IMR-90 (cell line): ENCODE results near the gene SFTA2.

ENCODE experiments used
- MAFK ChIP-seq: IDR thresholded peaks from 2 replicates; pipeline ENCODE4 v1.6.1; 2012; ENCODE audit warnings: low read depth, low read length, improper control_type of control experiment
- TF ChIP-seq, protein P1 (sequence below): conservative IDR thresholded peaks from 2 replicates; pipeline ENCODE4 v1.5.1; 2012; ENCODE audit warnings: mild to moderate bottlenecking, low read depth, low read length, improper control_type of control experiment
- TF ChIP-seq, protein P2 (sequence below): fragments of 150-350 bp; IDR thresholded peaks from 2 replicates; pipeline ENCODE4 v1.6.1; 2016; ENCODE audit warnings: low read depth, mild to moderate bottlenecking, low read length, moderate library complexity, borderline replicate concordance
- TF ChIP-seq, protein P3 (sequence below): fragments of 150-350 bp; IDR thresholded peaks from 2 replicates; pipeline ENCODE4 v1.6.1; 2017; ENCODE audit warnings: mild to moderate bottlenecking, antibody characterized with exemption, low read length, low read depth

DNA sequence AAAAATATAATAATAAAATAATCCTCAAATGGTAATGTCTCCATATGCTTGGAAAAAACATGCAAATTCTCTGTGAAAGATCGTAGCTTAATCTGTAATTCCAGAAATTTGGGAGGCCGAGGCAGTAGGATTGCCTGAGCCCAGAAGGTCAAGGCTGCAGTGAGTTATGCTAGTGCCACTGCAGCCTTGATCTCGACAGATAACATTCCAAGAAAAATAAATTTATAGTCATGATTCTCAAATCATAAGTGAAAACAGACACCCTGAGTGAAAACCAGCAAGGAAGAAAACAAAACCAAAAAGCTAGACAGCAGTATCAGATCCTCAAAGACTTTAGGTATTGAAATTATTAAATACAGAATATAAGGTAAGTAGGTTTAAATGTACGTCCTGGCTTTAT is 47.7 kb upstream of the SFTA2 start:
- TF ChIP-seq, protein P1, sequence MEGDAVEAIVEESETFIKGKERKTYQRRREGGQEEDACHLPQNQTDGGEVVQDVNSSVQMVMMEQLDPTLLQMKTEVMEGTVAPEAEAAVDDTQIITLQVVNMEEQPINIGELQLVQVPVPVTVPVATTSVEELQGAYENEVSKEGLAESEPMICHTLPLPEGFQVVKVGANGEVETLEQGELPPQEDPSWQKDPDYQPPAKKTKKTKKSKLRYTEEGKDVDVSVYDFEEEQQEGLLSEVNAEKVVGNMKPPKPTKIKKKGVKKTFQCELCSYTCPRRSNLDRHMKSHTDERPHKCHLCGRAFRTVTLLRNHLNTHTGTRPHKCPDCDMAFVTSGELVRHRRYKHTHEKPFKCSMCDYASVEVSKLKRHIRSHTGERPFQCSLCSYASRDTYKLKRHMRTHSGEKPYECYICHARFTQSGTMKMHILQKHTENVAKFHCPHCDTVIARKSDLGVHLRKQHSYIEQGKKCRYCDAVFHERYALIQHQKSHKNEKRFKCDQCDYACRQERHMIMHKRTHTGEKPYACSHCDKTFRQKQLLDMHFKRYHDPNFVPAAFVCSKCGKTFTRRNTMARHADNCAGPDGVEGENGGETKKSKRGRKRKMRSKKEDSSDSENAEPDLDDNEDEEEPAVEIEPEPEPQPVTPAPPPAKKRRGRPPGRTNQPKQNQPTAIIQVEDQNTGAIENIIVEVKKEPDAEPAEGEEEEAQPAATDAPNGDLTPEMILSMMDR, result no peak
- TF ChIP-seq, protein P2, sequence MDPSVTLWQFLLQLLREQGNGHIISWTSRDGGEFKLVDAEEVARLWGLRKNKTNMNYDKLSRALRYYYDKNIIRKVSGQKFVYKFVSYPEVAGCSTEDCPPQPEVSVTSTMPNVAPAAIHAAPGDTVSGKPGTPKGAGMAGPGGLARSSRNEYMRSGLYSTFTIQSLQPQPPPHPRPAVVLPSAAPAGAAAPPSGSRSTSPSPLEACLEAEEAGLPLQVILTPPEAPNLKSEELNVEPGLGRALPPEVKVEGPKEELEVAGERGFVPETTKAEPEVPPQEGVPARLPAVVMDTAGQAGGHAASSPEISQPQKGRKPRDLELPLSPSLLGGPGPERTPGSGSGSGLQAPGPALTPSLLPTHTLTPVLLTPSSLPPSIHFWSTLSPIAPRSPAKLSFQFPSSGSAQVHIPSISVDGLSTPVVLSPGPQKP, result no peak
- no peak for TF ChIP-seq MAFK
- TF ChIP-seq, protein P3, sequence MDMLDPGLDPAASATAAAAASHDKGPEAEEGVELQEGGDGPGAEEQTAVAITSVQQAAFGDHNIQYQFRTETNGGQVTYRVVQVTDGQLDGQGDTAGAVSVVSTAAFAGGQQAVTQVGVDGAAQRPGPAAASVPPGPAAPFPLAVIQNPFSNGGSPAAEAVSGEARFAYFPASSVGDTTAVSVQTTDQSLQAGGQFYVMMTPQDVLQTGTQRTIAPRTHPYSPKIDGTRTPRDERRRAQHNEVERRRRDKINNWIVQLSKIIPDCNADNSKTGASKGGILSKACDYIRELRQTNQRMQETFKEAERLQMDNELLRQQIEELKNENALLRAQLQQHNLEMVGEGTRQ, result no peak
